OCI-LY1 (cell line): ENCODE data around the gene SCLY.

Experiments
- EZH2 ChIP-seq: fragments of 200-600 bp; sonication (generic), shearing (Covaris generic); IDR thresholded peaks from 2 replicates; pipeline ENCODE4 v1.8.0; 2017; ENCODE audit warnings: borderline replicate concordance, mixed run types, mild to moderate bottlenecking, antibody characterized with exemption, low read length, moderate library complexity, mixed read lengths
- TF ChIP-seq, protein P1 (sequence below): fragments of 200-600 bp; sonication (generic), shearing (Covaris generic); IDR thresholded peaks from 2 replicates; pipeline ENCODE4 v1.5.1; 2017; ENCODE audit warnings: mild to moderate bottlenecking, antibody characterized with exemption, low read length, moderate library complexity, mixed read lengths

DNA sequence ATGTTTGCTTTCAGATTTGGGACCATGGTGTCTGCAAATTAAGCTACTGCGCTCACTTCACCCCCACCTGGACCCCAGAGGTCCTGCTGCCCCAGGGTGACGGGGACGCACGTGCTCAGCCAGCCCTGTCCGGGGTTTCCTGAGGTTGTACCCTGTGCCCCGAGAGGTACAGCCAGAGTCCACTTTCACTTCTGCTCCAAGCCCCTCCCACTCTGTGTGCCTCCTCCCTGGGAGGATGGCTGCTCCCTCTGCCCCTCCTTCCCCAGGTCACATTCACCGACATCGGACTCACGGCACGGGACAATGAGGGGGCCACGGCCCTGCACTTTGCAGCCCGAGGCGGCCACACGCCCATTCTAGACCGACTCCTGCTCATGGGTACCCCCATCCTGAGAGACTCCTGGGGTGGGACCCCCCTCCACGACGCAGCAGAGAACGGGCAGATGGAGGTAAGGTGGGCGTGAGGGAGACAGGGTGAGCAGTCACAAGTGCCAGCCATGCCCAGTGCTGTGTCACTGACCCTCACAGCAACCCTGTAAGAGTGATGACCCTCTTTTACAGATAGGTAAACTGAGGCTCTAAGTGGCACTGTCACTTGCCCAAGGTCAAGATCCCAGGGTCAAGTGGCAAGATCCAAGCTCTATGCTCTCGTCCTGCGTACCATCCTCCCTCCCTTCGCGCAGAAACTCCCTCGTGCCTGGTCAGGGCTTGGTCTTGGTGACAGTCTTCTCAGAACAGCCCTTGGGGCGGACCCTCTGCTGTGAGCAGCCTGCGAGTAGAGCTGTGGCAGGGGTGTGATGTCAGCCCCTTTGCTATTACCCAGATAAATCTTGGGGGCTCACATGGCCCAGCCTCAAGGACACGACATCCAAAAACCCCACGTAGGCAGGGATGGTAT is 47.0 kb downstream of the SCLY start:
- TF ChIP-seq, protein P1, sequence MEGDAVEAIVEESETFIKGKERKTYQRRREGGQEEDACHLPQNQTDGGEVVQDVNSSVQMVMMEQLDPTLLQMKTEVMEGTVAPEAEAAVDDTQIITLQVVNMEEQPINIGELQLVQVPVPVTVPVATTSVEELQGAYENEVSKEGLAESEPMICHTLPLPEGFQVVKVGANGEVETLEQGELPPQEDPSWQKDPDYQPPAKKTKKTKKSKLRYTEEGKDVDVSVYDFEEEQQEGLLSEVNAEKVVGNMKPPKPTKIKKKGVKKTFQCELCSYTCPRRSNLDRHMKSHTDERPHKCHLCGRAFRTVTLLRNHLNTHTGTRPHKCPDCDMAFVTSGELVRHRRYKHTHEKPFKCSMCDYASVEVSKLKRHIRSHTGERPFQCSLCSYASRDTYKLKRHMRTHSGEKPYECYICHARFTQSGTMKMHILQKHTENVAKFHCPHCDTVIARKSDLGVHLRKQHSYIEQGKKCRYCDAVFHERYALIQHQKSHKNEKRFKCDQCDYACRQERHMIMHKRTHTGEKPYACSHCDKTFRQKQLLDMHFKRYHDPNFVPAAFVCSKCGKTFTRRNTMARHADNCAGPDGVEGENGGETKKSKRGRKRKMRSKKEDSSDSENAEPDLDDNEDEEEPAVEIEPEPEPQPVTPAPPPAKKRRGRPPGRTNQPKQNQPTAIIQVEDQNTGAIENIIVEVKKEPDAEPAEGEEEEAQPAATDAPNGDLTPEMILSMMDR: no peak
- no peak for TF ChIP-seq EZH2
